Measurements from ENCODE around the gene ZFYVE28. TPM values are rescaled to one million over a fixed set of nuclear protein-coding genes. Genes with fewer than 3 reads are reported as not detected.

Gene ZFYVE28
- total and polyA plus RNA-seq, 2 experiments from 2014 or later, result 4.6 to 9.6 TPM

DNA sequence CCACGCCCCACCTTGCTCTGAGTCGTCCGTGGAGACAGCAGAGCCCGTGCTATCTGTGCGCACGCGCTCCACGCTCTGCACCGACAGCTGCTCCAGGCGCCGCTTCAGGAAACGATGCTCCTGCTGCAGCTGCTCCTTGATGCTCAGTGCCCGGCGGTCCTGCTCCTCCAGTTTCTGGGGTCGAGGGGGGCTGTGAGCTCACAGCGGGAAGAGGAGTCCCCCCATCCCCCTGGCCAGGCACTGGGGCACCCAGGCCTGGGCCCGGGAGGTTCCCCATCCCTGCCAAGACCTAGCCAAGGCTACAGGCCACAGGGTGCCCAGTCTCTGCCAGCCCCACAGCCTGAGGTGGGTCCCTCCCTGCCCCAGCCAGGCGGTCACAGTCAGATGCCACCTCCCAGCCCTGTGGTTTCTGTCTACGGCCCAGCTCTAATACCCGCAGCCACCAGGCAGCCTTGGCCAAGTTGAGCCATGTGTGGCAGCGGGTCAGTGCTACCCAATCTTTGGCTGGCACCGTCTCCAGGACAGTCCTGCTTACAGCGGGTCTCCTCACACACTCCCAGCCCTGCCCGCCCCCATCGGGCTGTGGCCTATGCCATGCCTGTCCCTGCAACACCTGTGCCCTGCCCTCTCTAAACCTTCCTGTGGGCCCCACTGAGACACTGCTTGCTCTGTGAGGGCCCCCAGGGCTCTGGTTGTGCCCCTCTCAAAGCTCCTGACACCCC lies 167.2 kb downstream of the ZFYVE28 start:
- H3K36me3 ChIP-seq (ENCODE audit: low read depth), result peaks cover 4% of the 10 kb centered on the region; the same call in 1 of the 2 replicates
- H2AFZ ChIP-seq, result no peak overlapping the region
- no peak overlapping the region for H3K9ac ChIP-seq
- no peaks in the 10 kb centered on the region; the same call in 1 of the 2 replicates for H4K20me1 ChIP-seq (ENCODE audit: insufficient read depth)
- WGBS, 2 experiments (ENCODE audit: low coverage in 1 of 2, low lambda C conversion rate in 2 of 2, missing lambda C conversion rate in 2 of 2), result 93 to 95% methylated on average over 20 to 25 of the region's 25 CpGs
- H3K4me1 ChIP-seq (ENCODE audit: insufficient read depth), result no peaks in the 10 kb centered on the region
- H3K4me2 ChIP-seq (ENCODE audit: unreplicated experiment), result no peak overlapping the region
- no peaks in the 10 kb centered on the region for H3F3A ChIP-seq (ENCODE audit: insufficient read depth)
- H3K27me3 ChIP-seq (replicated peaks; ENCODE audit: insufficient read depth), result no peaks in the 10 kb centered on the region
- no peaks in the 10 kb centered on the region for H3K9me2 ChIP-seq (ENCODE audit: insufficient read depth)
- H3K9me3 ChIP-seq (ENCODE audit: low read depth), result no peaks in the 10 kb centered on the region
- in situ Hi-C loops (cut with MboI), result no loop called here
- no peak overlapping the region for H3K27ac ChIP-seq
- no peak overlapping the region for H3K4me3 ChIP-seq
- TF ChIP-seq EZH2 (IDR thresholded peaks at IDR 0.05; ENCODE audit: insufficient read depth, poor library complexity, severe bottlenecking), result no peak
- TF ChIP-seq EZH2phosphoT487 (IDR thresholded peaks at IDR 0.05; ENCODE audit: insufficient read depth, low read depth), result no peak
- DNase-seq, result no peak
- H3K79me2 ChIP-seq (ENCODE audit: insufficient read depth), result peaks cover 30% of the 10 kb centered on the region

GRCh38 chr4:2250357-2251072 lies 167.9 kb downstream of the ZFYVE28 start:
- TF ChIP-seq EZH2phosphoT487 (IDR thresholded peaks at IDR 0.05; ENCODE audit: insufficient read depth, low read depth) (no peak), EZH2 (IDR thresholded peaks at IDR 0.05; ENCODE audit: insufficient read depth, poor library complexity, severe bottlenecking) (no peak)
- 86 to 94% methylated on average over 27 to 30 of the region's 30 CpGs for WGBS, 2 experiments (ENCODE audit: low coverage in 1 of 2, low lambda C conversion rate in 2 of 2, missing lambda C conversion rate in 2 of 2)
- peaks cover 4% of the 10 kb centered on the region; the same call in 1 of the 2 replicates for H3K36me3 ChIP-seq (ENCODE audit: low read depth)
- no peak for DNase-seq
- no peak overlapping the region for H3K9ac ChIP-seq
- no peaks in the 10 kb centered on the region; the same call in 1 of the 2 replicates for H4K20me1 ChIP-seq (ENCODE audit: insufficient read depth)
- H2AFZ ChIP-seq, result no peak overlapping the region
- no peak overlapping the region for H3K27ac ChIP-seq
- no peaks in the 10 kb centered on the region for H3K27me3 ChIP-seq (replicated peaks; ENCODE audit: insufficient read depth)
- H3K9me3 ChIP-seq (ENCODE audit: low read depth), result no peaks in the 10 kb centered on the region
- H3K4me2 ChIP-seq (ENCODE audit: unreplicated experiment), result no peak overlapping the region
- H3K9me2 ChIP-seq (ENCODE audit: insufficient read depth), result no peaks in the 10 kb centered on the region
- H3K79me2 ChIP-seq (ENCODE audit: insufficient read depth), result peaks cover 24% of the 10 kb centered on the region
- in situ Hi-C loops (cut with MboI), result no loop called here
- H3F3A ChIP-seq (ENCODE audit: insufficient read depth), result no peaks in the 10 kb centered on the region
- H3K4me1 ChIP-seq (ENCODE audit: insufficient read depth), result no peaks in the 10 kb centered on the region
- H3K4me3 ChIP-seq, result no peak overlapping the region

- H3K27me3 ChIP-seq (replicated peaks; ENCODE audit: insufficient read depth), result no peaks in the 10 kb centered on the region
- H3K4me2 ChIP-seq (ENCODE audit: unreplicated experiment), result no peak overlapping the region
- no peaks in the 10 kb centered on the region for H3K9me3 ChIP-seq (ENCODE audit: low read depth)
- in situ Hi-C loops (cut with MboI), result no loop called here
- no peaks in the 10 kb centered on the region; the same call in 1 of the 2 replicates for H4K20me1 ChIP-seq (ENCODE audit: insufficient read depth)
- WGBS, 2 experiments (ENCODE audit: low coverage in 1 of 2, low lambda C conversion rate in 2 of 2, missing lambda C conversion rate in 2 of 2), result 87 to 91% methylated on average over 26 of the region's 26 CpGs
- H3K9ac ChIP-seq, result no peak overlapping the region
- no peak for DNase-seq
- H3K27ac ChIP-seq, result no peak overlapping the region
- no peaks in the 10 kb centered on the region for H3K4me1 ChIP-seq (ENCODE audit: insufficient read depth)
- H3K36me3 ChIP-seq (ENCODE audit: low read depth), result peaks cover 4% of the 10 kb centered on the region; the same call in 1 of the 2 replicates
- H3K4me3 ChIP-seq, result no peak overlapping the region
- 0 out of 2 replicates have a peak, but pooled peaks cover under 1% of the 10 kb centered on the region for H3F3A ChIP-seq (ENCODE audit: insufficient read depth)
- H2AFZ ChIP-seq, result no peak overlapping the region
- no peaks in the 10 kb centered on the region for H3K9me2 ChIP-seq (ENCODE audit: insufficient read depth)
- H3K79me2 ChIP-seq (ENCODE audit: insufficient read depth), result peaks cover 18% of the 10 kb centered on the region
- TF ChIP-seq EZH2 (IDR thresholded peaks at IDR 0.05; ENCODE audit: insufficient read depth, poor library complexity, severe bottlenecking) (no peak), EZH2phosphoT487 (IDR thresholded peaks at IDR 0.05; ENCODE audit: insufficient read depth, low read depth) (no peak)
Measured at GRCh38 chr4:2249526-2250356, 168.7 kb downstream of the ZFYVE28 start.

DNA sequence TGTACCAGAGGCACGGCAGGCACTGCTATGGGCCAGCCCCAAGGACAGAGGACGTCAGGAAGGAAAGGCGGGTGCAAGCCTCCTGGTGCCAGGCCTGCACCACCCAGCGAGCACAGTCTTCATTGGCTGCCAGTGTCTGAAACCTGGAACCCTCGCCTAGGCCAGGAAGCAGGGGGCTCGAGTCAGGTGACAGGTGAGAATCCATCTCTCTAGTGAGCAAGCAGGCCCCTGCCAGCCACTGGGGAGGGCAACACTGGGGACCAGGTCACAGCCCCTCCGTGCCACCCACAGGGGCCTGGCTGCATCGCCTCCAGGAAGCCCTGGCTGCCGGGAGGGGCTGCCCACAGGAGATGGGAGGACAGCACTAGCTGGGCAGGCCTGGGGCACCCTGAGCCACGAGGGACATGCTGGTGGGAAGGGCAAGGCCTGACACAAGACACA lies 169.6 kb downstream of the ZFYVE28 start:
- no peaks in the 10 kb centered on the region for H3K4me1 ChIP-seq (ENCODE audit: insufficient read depth)
- H3K27ac ChIP-seq, result no peak overlapping the region
- H3K9me2 ChIP-seq (ENCODE audit: insufficient read depth), result no peaks in the 10 kb centered on the region
- H3K9ac ChIP-seq, result no peak overlapping the region
- H4K20me1 ChIP-seq (ENCODE audit: insufficient read depth), result no peaks in the 10 kb centered on the region
- H3K9me3 ChIP-seq (ENCODE audit: low read depth), result no peaks in the 10 kb centered on the region
- peaks cover 9% of the 10 kb centered on the region for H3F3A ChIP-seq (ENCODE audit: insufficient read depth)
- no peaks in the 10 kb centered on the region; the same call in 1 of the 2 replicates for H3K36me3 ChIP-seq (ENCODE audit: low read depth)
- in situ Hi-C loops (cut with MboI), result no loop called here
- no peak overlapping the region for H3K4me3 ChIP-seq
- H3K4me2 ChIP-seq (ENCODE audit: unreplicated experiment), result no peak overlapping the region
- H2AFZ ChIP-seq, result no peak overlapping the region
- H3K27me3 ChIP-seq (replicated peaks; ENCODE audit: insufficient read depth), result no peaks in the 10 kb centered on the region
- TF ChIP-seq EZH2 (IDR thresholded peaks at IDR 0.05; ENCODE audit: insufficient read depth, poor library complexity, severe bottlenecking) (no peak), EZH2phosphoT487 (IDR thresholded peaks at IDR 0.05; ENCODE audit: insufficient read depth, low read depth) (no peak)
- peaks cover 9% of the 10 kb centered on the region; the same call in 1 of the 2 replicates for H3K79me2 ChIP-seq (ENCODE audit: insufficient read depth)
- WGBS, 2 experiments (ENCODE audit: low coverage in 1 of 2, low lambda C conversion rate in 2 of 2, missing lambda C conversion rate in 2 of 2), result 89 to 91% methylated on average over 10 of the region's 10 CpGs
- no peak for DNase-seq
